NCI-H2227 (cell line): ENCODE measurements around the gene MNDA.

Experiments used
- DNase-seq: peaks from one replicate; lab custom pipeline; 2025; ENCODE audit not compliant: unreplicated experiment; lab: John Stamatoyannopoulos, UW

MNDA gene

DNA sequence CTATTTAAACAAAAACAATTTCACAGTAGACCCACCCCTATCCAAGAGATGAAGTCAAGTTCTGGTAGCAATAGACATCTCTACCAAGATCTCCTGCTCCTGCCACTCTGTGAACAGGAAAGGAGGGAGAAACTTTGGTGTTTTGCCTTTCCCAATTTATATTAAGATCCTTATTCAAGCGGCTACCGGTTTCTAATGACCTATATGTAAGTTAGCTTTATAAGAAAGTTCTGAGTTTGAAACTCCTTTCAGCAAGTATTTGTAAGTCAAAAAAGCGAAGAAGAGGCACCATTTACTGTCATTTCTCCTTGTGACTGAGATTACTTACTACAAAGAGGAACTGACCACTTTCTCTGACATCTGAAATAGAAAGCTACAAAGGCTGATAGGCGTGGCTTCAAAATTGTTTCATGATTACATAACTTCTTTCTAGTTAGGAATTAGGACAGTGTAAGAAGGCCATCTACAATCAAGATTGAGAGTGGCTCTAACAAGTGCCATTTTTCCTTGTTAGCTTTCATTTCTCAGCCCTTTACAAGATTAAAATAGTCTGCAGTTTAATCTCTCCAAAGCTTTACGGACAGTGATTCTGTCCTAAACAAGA, at the start of gene MNDA:
MNDA (plus strand) TSS at position 448 of the 604 bp plus-strand sequence. CDS start 10,803 bp downstream, outside the sequence.
- no peak for DNase-seq

DNA sequence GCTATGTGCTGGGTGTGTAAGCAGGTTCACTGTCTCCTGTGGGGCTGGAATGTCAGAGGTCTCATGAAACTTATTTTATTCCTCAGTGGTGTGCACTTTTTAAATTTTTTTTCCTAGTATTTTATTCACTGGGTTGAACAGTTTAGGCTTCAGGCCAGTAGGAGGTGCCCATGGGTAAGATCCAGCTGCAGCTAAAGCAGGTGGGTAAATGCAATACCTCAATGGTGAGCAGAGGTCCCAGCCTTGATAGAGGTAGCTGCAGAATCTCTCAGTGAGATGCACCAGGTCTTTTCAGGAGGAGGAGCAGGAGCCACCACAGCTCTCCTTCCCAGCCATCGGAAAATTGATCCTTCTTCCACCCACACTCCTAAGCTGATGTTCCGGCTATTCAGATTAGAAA, 37.5 kb upstream of the MNDA start:
- no peak for DNase-seq

DNA sequence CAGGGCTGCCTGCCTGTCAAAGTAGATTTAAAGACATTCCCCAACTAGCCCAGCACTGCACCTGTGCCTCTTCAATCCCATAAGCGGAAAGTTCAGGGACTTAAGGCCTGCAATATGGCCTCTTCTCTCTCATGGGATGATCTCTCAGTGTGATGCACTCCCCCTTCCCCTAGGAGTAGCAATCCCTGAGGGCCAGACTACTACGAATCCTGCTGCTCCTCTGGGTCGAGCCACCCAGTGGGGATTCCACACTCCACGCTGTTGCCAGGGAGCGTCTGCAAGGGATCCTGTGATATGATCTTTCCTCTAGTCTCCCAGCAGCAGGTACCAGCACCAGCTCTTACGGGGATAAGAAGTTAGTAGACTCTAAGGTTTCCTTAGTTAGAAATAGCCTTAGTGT, 36.9 kb upstream of the MNDA start:
- DNase-seq, result no peak

DNA sequence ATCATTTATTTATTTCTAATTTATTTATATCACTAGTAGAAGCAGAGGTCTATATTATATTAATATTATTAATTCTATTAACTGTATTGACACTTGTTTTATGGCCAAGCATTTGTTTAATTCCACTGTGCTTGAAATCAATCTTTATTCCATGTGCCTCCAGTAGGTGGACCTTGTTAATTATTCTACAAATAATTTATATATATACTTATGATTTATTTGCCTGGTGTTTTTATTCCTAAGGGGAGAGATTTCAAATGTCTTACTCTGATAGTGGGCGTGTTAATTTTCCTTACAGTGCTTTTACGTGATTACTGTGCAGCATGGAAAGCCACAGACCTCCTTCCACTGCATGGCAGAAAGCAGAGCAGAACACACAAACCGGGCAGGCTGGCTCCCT, 32.6 kb upstream of the MNDA start:
- DNase-seq, result no peak

DNA sequence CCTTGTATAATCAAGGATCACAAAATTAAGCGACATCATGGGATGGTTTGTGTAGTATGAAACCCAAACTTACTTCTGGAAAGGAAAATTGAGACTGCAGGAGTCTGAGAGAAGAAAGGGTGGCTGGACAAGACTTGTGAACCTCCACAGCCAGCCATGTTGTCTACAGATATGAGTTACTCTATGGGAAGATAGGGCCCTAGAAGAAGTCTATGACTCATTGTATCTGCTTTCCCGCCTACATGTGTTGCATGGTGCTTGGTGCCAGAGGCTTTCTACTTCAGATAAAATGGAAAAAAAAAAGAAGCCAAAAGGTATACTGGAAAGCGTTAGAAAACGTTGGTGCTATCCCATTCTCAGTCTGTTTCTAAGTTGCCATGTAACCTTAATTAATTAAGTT, 31.5 kb upstream of the MNDA start:
- no peak for DNase-seq

GRCh38 chr1:158800526-158800925, 30.6 kb upstream of the MNDA start:
- DNase-seq, result no peak

- DNase-seq, result no peak
These were observed 29.8 kb upstream of the MNDA start for GRCh38 chr1:158801396-158801795.

DNA sequence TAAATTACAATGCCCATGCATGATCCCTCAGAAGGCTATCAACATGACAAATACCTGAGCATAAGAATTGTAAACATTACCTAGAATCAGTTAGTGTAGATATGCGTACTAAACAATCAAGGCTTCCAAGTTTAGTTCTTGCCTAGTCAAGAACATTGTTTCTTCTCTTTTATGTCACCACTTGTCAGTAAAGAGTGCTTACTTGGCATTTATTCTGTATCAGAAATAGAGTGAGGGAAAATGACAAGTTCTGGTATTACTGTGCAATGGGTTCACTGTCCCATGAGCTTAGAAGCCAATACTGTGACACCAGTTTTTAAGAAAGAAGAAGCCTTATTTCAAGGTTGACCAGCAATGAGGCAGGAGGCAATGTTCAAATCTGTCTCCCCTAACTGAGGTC, 27.5 kb upstream of the MNDA start:
- no peak for DNase-seq

DNA sequence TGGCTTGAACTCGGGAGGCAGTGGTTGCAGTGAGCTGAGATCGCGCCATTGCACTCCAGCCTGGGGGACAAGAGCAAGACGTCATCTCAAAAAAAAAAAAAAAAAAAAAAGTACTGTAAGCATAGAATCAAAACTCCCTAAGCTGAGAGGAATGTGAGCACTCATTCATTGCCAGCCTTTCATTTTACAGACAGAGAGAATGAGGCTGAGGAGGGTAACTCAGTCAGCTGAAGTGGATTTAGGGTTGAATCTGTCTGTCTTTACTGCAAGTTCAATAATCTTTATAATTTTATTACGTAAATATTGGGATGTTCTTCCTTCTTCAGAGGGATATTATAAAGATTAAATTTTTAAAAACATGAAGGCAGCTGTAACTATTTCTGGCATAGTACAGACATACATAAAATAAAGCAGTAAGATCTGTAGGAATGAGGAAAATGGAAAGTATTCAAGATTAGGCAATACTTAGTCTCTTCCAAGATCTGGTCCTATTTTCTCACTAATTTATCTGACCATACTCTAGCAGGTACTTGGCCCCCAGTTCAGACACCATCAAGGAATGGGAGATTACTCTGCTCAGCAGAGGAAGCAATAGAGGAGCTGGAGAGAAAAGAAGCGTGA, 24.1 kb upstream of the MNDA start:
- DNase-seq, result no peak

DNA sequence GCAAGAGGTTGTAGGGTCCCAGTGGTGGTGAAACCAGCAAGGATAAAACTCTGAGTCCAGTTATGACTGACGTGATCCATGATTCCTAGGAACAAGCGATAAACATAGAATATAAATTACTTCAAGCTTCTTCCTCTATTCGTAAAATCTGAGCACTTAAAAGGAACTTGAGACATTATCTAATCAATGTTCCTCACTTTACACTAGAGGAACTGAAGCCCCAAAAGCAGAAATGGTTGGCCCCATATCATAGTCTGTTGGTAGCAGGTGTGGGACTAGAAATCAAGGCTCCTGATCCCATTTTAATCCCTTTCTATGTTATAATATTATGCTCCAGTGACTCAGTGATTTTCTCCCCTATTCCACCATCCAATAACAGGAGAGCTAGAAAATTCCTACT, 21.9 kb upstream of the MNDA start:
- no peak for DNase-seq

DNA sequence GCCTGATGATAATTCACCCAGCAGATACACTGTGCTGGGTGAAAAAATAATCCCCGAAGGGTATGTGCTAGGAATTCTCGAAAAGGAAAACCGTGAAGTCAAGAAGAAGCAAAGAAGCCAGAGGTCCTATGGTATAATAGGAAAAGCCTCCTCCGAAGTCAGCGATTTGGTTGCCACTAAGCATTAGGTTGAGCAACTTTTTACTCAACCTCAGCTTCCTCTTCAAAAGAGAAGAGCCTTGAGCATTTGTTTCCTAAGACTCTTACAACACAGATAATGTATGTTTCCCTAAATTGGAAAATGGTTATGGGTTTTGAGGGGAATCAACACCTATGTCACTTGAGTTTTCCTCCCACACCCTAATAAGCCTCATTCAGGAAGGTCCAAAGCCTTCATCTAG, 21.3 kb upstream of the MNDA start:
- no peak for DNase-seq

- DNase-seq, result no peak
These were observed 20.8 kb upstream of the MNDA start for GRCh38 chr1:158810311-158810710.

DNA sequence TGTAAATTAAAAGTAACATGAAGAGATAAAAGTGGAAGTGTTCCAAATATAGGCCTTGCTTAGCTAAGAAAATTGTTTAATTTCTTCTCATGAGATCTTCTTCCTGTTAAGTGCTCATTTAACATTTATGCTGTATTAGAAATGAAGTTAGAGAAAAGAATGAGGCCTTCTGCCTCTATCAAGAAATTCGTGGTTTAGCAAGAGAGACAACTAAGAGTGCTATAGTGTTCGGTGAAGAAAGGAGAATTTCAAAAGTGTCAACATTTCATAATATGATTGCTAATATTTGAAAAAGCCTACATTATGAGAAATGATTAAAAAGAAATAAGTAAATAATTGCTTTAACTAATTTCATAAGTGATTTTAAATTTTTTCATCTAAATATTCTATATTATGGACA, 18.8 kb upstream of the MNDA start:
- no peak for DNase-seq

DNA sequence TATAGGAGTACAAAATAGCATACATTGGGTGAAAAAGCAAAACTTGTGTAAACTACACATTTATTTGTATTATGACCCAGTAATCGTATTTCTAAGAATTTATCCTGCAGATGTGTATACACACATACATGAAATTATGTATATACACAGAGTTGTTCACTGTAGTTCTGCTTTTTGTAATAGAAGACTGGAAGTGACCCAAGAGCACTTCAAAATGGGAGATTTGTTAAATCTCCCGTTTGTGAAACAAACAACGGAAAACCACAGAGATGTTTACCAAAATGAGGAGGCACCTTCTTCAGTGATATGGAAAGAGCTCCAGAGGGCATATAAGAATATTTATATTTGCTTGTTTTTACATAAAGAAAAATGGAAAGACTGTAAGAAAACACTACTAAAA, 18.0 kb upstream of the MNDA start:
- DNase-seq, result no peak

- no peak for DNase-seq
These were observed 16.2 kb upstream of the MNDA start for GRCh38 chr1:158814970-158815369.

DNA sequence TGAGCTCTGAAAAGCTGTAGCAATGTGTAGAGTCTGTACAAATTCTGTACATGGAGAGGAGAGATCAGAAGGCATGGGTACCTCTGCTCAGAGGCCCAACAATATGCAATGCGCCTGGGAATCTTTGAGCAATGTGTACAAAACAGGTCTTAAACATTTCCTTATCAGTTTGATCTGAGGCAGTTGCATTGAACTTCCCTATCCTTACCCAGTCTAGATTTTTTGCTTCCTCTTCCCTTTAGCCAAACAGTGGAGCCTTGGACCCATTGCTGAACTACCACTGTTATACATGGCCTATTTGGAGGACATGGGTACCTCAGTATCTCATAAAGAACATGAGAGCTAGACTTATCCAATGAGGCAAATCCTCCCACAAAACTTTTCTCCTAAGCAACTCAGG, 12.6 kb upstream of the MNDA start:
- DNase-seq, result no peak

- no peak for DNase-seq
These were observed 12.1 kb upstream of the MNDA start for GRCh38 chr1:158818975-158819431.

DNA sequence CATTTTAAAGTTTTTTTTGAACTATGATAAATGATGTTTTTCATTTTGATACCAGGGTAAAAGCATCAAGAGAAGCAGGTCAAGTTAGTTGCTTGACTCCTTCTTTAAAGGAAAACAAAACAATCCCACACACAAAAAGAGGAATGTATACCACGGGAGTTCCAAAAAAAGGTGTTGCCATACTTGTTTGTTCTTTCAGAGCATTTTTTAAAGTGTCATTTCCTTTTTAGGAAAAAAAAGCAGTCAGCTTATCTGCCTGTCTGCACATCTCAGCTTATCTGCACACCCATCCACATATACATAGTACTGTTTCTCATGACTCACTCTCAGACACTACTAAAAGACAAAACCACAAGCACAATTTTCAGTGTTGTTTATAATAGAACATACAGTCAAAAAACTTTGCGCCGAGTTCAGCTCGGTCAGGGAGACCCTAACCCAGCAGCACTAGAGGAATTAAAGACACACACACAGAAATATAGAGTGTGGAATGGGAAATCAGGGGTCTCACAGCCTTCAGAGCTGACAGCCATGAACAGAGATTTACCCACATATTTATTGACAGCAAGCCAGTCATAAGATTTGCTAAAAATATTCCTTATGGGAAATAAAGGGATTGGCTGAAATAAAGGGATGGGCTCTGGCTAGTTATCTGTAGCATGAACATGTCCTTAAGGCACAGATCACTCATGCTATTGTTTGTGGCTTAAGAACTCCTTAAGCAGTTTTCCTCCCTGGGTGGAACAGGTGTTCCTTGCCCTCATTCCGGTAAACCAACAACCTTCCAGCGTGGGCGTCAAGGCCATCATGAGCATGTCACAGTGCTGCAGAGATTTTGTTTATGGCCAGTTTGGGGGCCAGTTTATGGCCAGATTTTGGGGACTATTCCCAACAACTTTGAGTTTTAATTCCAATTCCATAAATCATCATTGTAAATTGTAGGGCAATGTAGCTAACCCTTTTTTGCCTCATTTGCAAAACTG, 11.4 kb upstream of the MNDA start:
- DNase-seq, result no peak

- no peak for DNase-seq
These were observed 9.4 kb upstream of the MNDA start for GRCh38 chr1:158821723-158822122.

GRCh38 chr1:158830074-158830677, 975 bp upstream of the MNDA start:
- DNase-seq, result no peak

- no peak for DNase-seq
These were observed 2.1 kb downstream of the MNDA start for GRCh38 chr1:158833264-158833663.

GRCh38 chr1:158836038-158836437, 4.9 kb downstream of the MNDA start:
- no peak for DNase-seq
